GM18511 (cell line): ENCODE data around the gene ASPN.
"Not testable (repeated sequence)": the region's sequence is repeated elsewhere in the genome, so short reads cannot be mapped to it uniquely, and the experiment has no call there.

Experiments used
- ATAC-seq: cut with Tn5 transposase; IDR thresholded peaks from one replicate; pipeline ENCODE4 v1.9.1; 2021; ENCODE audit warnings: mild to moderate bottlenecking, moderate library complexity; ENCODE audit not compliant: unreplicated experiment

ASPN gene

DNA sequence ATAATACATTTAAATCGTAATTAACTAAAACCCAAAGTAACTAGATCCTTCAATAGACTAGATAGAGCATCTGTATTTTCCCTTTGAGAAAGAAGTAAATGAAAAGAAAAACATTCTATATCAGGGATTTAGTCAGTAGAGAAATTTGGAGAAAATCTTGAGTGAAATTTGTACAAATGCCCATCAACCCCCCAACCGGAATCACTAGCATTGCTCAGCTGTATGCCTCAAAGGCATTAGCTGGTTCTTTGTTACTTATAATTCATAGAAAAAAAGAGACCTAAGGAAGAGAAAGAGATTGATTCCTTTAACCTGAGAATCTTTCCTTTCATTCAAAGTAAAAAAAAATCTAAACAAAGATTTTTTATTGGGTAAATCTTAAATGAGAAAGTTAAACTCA lies 58.7 kb downstream of the ASPN start:
- ATAC-seq, result no peak

DNA sequence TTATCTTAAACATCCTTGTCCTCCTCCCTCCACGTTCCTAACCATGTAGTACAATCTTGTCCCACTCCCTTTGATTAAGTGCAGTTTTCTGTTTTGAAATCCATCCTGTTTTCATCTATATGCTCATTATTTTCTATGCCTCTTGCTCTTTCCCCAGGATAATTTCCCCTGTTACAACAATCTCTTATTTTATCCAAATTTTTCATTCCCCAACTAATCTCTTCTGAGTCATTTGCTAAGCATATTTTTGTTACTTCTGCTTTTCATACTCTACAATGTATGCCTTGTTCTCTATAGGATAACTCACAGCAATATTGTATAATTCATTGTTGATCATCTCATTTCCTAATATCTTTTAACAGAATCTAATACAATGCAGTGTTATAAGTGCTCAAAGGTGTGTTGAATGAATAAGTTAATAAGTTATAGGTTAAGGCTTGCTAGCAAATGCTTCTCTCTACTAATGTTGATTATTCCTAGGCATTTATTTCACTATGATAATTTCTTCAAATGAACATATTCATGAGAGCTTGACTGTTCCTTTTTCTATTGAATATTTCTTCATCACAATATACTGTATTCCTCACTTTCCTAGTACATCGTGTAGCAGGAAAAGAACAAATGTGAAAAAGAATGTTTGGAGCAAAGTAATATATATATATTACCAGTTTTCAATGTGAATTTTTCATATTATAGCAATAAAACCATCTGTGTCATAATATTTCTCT lies 59.5 kb downstream of the ASPN start:
- no peak for ATAC-seq

DNA sequence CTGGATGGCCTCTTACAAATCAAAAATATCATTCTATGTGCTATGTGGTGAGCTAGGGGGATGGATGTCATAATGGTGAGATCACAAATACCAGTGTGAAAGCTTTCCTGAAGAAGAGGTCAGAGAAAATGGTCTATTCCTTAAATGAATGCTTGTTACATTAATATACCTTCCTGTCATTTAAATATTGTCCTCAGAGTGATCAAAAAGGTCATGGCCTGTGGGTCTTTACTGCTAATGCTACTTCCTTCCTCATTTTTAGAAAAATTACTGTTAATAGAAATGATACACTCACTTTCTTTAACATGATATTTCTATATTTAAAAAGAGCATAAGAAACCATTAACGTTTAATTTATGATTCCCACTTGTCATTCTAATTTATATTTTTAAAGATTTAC lies 67.7 kb downstream of the ASPN start:
- ATAC-seq, result no peak

DNA sequence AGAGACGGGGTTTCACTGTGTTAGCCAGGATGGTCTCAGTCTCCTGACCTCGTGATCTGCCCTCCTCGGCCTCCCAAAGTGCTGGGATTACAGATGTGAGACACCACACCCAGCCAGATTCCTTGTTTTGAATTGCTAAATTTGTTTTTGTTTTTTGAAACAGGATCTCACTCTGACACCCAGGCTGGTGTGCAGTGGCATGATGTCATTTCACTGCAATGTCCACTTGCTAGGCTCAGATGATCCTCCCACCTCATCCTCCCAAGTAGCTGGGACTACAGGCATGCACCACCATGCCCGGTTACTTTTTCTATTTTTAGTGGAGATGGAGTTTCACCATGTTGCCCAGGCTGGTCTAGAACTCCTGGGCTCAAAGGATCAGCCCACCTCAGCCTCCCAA lies 71.1 kb downstream of the ASPN start:
- not testable (repeated sequence) for ATAC-seq

DNA sequence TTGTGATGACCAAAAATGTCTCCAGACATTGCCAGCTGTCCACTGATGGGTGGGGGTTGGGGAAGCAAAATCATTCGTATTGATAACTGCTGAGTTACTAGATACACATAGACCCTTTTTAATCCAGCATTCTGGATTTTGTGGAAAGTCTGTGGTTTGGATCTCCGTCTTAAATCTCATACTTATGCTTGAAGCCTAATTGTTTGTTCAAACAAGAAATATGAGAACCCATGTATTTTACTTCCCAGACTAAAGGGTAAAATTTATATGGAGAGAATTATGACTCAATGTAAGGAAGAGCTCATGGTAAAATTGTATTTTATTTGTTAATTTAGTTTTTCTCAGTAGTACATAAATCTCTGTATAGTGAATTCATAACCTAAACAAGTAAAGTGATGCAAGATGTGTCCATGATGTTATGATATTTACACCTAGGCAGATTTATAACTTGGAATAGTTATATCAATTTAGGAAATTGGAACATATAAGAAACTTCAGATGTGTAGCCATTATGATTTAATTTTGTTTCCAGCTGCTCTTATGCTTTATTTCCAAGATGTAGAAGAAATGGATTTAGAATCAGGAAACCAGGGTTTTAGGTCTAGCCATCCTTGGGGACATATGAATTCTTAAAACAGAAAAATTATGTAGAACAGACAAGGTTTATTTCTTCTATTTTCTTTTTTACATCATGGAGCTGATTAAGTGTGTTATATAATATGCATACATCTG lies 73.4 kb downstream of the ASPN start:
- ATAC-seq, result no peak

DNA sequence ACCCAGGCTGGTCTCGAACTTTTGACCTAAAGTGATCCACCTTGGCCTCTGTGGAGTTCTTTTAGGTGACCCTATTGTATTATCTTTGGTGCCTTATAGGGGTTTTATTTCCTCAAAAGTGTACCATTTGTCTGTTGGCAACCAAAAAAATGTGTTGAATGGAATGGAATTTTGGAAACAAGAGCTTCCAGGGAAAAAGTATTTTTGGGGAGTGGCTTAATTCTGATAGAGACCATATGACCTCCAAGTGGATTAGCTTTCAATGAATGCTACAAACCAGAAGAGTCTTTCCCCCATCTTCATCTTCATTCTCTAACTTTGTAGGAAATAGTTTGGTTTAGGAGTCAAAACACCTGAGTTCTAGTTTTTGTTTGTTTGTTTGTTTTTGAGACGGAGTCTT lies 74.5 kb downstream of the ASPN start:
- no peak for ATAC-seq

DNA sequence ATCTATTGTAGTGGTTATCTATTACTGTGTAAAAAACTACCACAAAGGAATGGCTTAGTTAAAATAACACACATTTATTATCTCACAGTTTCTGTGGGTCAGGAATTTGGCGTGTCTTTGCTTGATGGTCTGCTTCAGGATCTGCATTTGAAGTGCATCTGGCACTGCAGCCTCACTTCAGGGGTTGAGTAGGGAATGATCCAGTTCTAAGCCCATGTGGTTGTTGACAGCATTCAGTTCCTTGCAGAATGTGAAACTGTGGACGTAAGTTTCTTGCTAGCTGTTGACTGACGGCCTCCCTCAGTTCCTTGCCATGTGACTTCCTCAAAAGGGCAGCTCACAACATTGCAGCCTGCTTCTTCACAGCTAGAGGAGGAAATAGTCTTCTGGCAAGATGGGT lies 75.8 kb downstream of the ASPN start:
- peak; percentile 73 for ATAC-seq
